KG1 (cell line): ENCODE results near the gene YKT6.
"Not testable (repeated sequence)": the region's sequence is repeated elsewhere in the genome, so short reads cannot be mapped to it uniquely, and the experiment has no call there.

Experiments
- DNase-seq: peaks from one replicate; lab custom pipeline; 2025; lab: John Stamatoyannopoulos, UW

Gene YKT6

GRCh38 chr7:44172803-44173424 lies 27.9 kb upstream of the YKT6 start:
- no peak for DNase-seq

- DNase-seq: no peak
Measured at GRCh38 chr7:44173911-44174693, 26.7 kb upstream of the YKT6 start.

DNA sequence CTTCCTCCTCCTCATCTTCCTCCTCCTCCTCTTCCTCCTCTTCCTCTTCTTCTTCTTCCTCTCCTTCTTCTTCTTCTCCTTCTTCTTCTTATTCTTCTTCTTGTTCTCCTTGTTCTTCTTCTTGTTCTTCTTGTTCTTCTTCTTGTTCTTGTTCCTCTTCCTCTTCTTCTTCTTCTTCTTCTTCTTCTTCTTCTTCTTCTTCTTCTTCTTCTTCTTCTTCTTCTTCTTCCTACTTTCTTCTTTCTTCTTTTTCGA lies 26.2 kb upstream of the YKT6 start:
- DNase-seq: not testable (repeated sequence)

DNA sequence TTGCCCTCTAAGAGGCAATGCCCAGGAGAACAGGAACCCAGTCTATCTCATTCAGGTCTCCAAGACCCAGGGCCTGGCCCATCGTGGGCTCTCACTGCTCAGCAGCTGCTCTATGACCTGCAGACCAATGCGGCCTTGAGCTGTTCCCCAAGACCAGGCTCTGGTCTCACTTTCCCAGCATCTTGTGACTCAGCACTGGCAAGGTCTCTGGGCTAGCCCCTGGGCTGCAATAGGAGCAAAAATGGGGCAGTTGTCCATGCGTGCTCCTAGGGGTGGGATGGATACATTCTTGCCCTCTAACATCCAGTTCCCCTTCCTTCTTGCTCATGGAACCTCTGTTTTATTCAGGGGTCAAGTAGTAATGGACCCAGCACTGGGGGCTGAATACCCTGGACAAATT lies 25.0 kb upstream of the YKT6 start:
- no peak for DNase-seq

GRCh38 chr7:44176486-44176885 lies 24.3 kb upstream of the YKT6 start:
- DNase-seq: no peak

GRCh38 chr7:44177570-44178131 lies 23.1 kb upstream of the YKT6 start:
- DNase-seq: no peak

DNA sequence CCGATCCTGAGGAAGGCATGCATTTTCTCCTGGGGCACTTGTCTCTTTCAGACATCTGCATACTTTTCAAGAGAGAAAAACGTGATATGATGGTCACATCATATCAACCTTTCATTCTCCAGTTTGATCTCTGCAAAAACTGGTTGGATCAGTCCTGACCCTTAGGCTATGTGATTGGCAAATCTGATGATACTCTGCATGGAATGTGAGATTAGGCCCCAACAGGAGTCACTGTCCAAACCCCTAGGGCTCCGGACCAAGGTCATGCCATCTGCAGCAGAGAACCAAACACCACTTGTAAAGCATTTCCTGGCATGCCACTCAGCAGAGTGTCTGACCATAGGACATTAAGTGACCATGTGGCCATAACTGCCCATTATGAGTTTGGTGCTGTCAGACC lies 20.1 kb upstream of the YKT6 start:
- no peak for DNase-seq

DNA sequence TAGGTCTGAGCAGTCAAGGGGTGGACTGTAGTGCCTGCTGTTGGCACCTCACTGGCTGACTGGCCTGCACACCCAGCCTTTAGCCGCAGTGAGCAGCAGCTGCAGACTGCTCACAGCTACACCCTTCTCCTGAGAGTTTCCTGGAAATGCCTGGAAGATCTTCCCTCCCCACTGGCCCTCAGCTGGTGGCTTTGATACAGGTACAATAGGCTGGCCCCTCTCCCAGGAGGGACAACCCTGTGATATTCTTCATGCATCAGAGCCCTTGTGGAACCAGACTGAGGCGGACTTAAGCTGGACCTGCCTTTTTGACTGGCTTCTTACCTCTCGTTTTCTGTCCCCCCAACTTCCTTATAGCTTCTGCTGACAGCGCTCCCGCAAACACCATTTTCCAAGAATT lies 18.0 kb upstream of the YKT6 start:
- no peak for DNase-seq

DNA sequence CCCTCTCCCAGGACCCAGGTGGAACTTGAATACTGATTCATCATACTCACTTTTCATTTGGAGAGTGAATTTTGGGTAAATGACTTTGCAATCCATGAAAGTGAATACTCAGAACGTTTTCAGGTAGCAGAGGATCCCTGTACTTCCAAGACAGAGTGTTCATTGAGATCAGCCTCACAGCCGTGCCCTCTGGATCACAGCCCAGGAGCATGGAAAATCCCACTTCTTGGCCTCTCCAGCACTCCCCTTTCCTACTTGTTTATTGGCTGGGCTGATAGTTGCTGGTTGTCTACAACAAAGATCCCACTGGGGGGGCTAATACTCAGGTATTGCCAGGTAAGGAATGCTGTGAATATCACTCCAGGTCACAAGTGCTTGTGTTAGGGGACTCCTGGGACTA lies 17.4 kb upstream of the YKT6 start:
- DNase-seq: no peak

DNA sequence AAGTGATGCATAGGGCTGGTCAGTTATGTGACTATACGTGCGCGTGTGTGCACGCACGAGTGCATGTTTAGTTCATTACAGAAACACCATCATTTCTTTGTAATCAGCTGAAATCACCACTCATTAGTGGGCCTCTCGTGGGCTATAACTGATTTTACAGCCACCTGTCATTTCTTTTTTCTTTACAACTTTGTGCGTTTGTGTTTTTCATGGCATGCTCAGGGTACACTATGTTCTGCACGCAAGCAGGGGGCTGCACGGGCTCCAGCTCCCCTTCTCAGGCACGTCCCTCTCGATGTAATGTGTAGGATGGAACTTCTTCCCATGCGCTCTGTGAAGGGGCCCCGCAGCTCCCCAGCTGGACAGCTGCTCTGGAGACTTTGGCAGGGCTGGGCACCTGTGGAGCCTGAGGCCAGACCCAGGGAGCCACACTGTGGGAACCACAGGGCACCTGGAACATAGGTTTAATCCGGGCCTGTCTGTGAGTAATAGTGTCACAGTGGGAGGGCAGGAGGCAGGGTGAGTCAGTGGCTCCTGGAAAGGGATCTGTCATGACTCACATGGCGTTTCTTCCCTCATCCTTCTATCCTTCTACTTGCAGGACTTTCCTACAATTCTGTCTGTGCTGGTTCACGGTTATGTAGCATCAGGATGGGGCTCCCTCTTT lies 16.4 kb upstream of the YKT6 start:
- DNase-seq: no peak

DNA sequence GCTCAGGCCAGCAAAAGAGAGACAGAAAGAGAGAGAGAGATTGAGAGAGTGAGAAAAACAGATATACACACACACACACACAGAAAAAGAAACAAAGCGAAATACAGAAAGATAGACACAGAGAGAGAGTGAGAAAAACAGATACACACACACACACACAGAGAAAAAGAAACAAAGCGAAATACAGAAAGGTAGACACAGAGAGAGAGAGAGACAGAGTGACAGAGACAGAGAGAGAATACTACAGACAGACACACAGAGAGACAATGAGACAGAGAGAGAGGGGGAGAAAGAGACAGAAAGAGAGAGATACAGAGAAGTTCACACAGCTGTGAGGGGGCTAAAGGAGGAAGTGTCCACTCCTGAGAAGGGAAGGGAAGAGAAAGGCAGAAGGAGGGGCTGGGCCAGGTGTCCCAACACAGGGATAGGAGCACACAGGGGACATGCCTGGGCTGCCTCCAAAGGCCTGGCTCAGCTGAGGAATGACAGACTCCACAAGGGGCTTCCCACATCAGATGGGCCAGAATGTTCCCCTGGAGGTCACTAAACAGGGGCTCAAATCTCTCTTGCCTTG lies 15.8 kb upstream of the YKT6 start:
- no peak for DNase-seq

DNA sequence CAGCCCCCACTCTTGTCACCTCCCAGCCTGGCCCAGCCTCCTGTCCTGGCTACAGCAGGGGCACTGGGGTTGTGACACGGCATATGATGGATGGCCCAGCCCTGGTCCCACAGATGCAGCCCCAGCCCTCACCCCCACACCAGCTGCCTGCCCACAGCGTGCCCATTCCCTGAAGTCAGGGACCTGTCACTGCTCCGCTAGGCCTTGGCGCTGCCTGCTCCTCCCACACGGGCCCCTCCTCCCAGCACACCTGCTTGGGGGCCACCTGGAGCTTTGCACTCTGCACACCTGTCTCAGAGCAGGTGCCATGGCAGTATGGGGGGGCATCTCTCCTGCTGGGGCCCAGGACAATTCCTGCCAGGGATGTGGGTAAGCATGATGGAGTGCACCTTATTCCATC lies 15.0 kb upstream of the YKT6 start:
- DNase-seq: no peak

DNA sequence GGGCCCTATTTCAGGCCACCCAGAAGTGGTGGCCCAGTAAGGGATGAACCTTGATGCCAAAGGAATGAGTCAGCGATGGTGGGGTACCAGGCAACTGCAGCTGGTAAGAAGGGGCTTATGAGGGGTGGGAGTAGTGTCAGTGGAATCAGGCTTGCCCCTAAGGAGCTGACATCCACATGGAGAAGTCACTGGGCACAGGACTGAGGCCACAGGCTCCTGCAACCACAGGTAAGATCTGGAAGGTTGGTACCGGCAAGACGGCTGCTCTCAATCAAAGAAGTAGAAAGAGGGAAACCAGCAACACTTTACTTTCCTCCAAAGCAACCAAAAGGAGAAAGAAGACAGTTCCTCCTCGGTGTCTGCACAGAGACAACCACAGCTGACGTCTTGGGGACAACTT lies 14.0 kb upstream of the YKT6 start:
- DNase-seq: no peak

DNA sequence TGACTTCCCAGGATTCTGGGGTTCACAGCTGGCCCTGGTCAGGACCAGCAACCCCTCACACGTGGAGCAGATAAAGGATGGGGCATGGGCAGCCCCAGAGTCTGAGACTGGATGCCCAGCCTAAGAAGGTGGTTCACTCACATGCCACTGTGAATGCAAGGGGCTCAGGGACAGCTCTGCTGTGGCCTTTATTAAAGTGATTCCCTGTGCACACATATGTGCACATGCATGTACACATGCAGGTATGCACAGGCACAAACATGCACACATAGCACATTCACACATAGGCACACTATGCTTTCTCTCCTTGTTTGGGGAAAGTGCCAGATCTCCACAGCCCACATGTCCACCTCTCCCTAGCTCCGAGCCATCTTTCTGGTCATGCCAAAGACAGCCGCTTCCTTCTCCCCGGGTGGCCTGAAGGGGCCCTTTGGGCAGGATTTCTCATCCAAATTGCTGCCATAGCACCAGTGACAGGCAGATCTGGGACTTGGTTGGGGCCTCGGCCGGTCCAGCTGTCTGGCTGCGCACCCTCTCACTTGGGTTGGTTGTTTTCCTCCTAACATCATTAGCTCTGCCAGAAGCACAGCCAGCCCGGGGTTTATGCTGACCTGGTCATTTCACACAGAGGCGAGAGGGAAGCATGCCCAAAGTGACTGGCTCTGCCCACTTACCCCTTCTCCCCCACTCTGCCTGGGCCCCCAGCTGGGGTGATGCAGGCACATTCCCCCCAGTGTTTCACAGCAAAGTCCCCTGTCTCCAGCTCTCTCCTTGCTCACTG lies 13.0 kb upstream of the YKT6 start:
- no peak for DNase-seq

- no peak for DNase-seq
Measured at GRCh38 chr7:44188480-44189225, 12.1 kb upstream of the YKT6 start.

- DNase-seq: no peak
Measured at GRCh38 chr7:44189286-44189992, 11.3 kb upstream of the YKT6 start, which contains the start of gene GCK. TSS of gene GCK (minus strand) at chr7:44189439. CDS start at chr7:44188953, 486 bp downstream.

GRCh38 chr7:44189993-44190872 lies 10.5 kb upstream of the YKT6 start:
- DNase-seq: no peak

DNA sequence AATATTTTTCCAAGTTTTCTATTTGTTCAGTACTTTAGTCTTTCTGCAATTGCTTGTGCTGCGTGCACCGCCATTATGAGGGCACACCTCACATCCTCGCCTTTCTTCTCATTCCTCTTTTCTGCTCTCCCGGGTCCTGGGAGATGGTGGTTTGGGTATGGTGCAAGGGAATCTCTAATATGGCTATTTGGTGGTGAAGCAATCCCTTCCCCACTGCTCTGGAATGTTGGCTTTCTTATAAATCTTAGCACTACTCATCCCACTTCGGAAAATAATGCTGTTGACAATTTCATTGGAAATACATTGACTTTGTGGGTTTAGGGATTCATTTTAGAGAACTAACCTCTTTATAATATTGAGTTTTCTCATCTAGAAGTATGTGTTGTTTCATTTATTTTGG lies 9.6 kb upstream of the YKT6 start:
- no peak for DNase-seq

- DNase-seq: no peak
Measured at GRCh38 chr7:44193011-44193802, 7.6 kb upstream of the YKT6 start.
